Suprapubic skin (tissue), 4 donors: Measurements from ENCODE around the gene TTC38. TPM values are rescaled to one million over a fixed set of nuclear protein-coding genes. Genes with fewer than 3 reads are reported as not detected.

ENCODE experiments used
- DNase-seq, 2 donors: peaks; one replicate each; pipeline ENCODE4 v3.0.0-alpha.2; 2019; ENCODE audit warnings: low spot score in 2 of 2
- H3K27ac ChIP-seq: fragments of 200-600 bp; sonication (generic); one replicate; pipeline ENCODE4 v1.5.1; 2019
- H3K27me3 ChIP-seq: fragments of 200-600 bp; sonication (generic); one replicate; pipeline ENCODE4 v1.5.1; 2019
- H3K36me3 ChIP-seq: fragments of 200-600 bp; sonication (generic); one replicate; pipeline ENCODE4 v1.5.1; 2019
- H3K4me1 ChIP-seq: fragments of 200-600 bp; sonication (generic); one replicate; pipeline ENCODE4 v1.5.1; 2019
- H3K4me3 ChIP-seq: fragments of 200-600 bp; sonication (generic); one replicate; pipeline ENCODE4 v1.5.1; 2019; ENCODE audit warnings: mild to moderate bottlenecking
- H3K9me3 ChIP-seq: fragments of 200-600 bp; sonication (generic); one replicate; pipeline ENCODE4 v1.5.1; 2019
- EP300 ChIP-seq: sonication (generic); formaldehyde crosslinking; IDR thresholded peaks from one replicate; pipeline ENCODE4 v1.6.1; 2017; ENCODE audit warnings: antibody characterized with exemption
- POLR2A ChIP-seq, 2 donors: fragments of 450-650 bp; IDR thresholded peaks; one replicate each; pipeline ENCODE4 v1.6.1; 2017; ENCODE audit warnings: antibody characterized with exemption in 2 of 2, mild to moderate bottlenecking in 2 of 2, moderate library complexity in 2 of 2
- POLR2AphosphoS5 ChIP-seq, 3 donors: sonication (generic); formaldehyde crosslinking; IDR thresholded peaks; one replicate each; pipeline ENCODE4 v1.6.1; 2017; ENCODE audit warnings: antibody characterized with exemption in 3 of 3
- WGBS: methylation state at CpG from one replicate; pipeline ENCODE4 v1.1.5; 2018; 5-methylcytosine and 5-hydroxymethylcytosine counted together
- total RNA-seq, 4 donors: library from RNA; depleted of rRNA; stranded (reverse); fragments of >200 nt; gene quantifications; one replicate each; pipeline ENCODE4 v1.1.0, GENCODE V29; 2016
- TF ChIP-seq, protein P1 (sequence below), 2 donors: fragments of 200-600 bp in 1 of 2; fragments of 450-650 bp in 1 of 2; sonication (generic) in 1 of 2; IDR thresholded peaks; one replicate each; pipeline ENCODE4 v1.5.1; 2016 to 2019; ENCODE audit warnings: antibody characterized with exemption in 2 of 2, mild to moderate bottlenecking in 1 of 2, moderate library complexity in 1 of 2

Gene TTC38
- total RNA-seq, 4 donors from 2014 or later, result 18.6 to 42.6 (median 35.4) TPM

DNA sequence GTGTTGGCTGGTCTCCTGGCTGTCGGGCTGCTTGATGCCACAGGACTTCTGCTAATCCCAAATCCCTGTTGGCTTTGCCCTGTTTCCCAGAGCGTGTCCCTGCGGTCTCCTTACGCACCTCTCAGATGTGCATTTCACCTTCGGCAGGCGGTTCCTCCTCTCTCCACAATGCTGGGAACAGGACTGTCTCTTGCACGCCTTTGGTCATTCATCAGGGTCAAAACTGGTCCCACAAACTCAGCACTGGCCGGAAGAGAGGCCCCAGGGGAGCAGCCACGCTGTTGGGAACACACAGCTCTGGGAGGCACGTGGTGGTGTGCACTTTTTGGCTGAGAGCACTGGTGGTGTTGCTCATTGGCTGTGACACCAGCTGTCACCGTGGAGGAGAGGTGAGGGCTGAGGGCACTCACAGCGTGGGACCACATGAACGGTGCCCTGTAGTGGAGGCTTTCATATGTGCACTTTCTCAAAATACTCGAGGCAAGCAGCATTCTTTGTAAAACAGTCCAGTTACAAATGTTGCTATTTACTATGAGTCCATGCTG is 52.4 kb downstream of the TTC38 start:
- no peak overlapping the region for H3K27ac ChIP-seq
- WGBS, result 97% methylated on average over 8 of the region's 14 CpGs
- H3K9me3 ChIP-seq, result no peaks in the 10 kb centered on the region

GRCh38 chr22:46320716-46321386 is 53.0 kb downstream of the TTC38 start:
- no peaks in the 10 kb centered on the region for H3K4me1 ChIP-seq
- 98% methylated on average over 20 of the region's 20 CpGs for WGBS
- H3K4me3 ChIP-seq, result no peak overlapping the region
- TF ChIP-seq POLR2AphosphoS5 (IDR thresholded peaks at IDR 0.05), result no peak
- TF ChIP-seq, protein P1, sequence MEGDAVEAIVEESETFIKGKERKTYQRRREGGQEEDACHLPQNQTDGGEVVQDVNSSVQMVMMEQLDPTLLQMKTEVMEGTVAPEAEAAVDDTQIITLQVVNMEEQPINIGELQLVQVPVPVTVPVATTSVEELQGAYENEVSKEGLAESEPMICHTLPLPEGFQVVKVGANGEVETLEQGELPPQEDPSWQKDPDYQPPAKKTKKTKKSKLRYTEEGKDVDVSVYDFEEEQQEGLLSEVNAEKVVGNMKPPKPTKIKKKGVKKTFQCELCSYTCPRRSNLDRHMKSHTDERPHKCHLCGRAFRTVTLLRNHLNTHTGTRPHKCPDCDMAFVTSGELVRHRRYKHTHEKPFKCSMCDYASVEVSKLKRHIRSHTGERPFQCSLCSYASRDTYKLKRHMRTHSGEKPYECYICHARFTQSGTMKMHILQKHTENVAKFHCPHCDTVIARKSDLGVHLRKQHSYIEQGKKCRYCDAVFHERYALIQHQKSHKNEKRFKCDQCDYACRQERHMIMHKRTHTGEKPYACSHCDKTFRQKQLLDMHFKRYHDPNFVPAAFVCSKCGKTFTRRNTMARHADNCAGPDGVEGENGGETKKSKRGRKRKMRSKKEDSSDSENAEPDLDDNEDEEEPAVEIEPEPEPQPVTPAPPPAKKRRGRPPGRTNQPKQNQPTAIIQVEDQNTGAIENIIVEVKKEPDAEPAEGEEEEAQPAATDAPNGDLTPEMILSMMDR (IDR thresholded peaks at IDR 0.05), result no peak
- TF ChIP-seq POLR2A (IDR thresholded peaks at IDR 0.05), result no peak
- TF ChIP-seq EP300, result no peak
- H3K27ac ChIP-seq, result no peak overlapping the region
- H3K9me3 ChIP-seq, result no peaks in the 10 kb centered on the region
- no peaks in the 10 kb centered on the region for H3K27me3 ChIP-seq
- no peaks in the 10 kb centered on the region for H3K36me3 ChIP-seq
- DNase-seq, result no peak

More for the DNA sequence above, 52.4 kb downstream of the TTC38 start:
- H3K4me3 ChIP-seq, result no peak overlapping the region
- H3K36me3 ChIP-seq, result no peaks in the 10 kb centered on the region
- H3K27me3 ChIP-seq, result no peaks in the 10 kb centered on the region
- no peak for TF ChIP-seq POLR2A (IDR thresholded peaks at IDR 0.05)
- no peak for DNase-seq
- no peaks in the 10 kb centered on the region for H3K4me1 ChIP-seq

- 96% methylated on average over 14 of the region's 15 CpGs for whole genome bisulfite sequencing
- Histone ChIP-seq H3K27me3 (no peaks in the 10 kb centered on the region), H3K27ac (no peak overlapping the region), H3K4me3 (no peak overlapping the region), H3K9me3 (no peaks in the 10 kb centered on the region), H3K4me1 (no peaks in the 10 kb centered on the region), H3K36me3 (no peaks in the 10 kb centered on the region)
- no peak for DNase-seq
- no peak for TF ChIP-seq POLR2A (IDR thresholded peaks at IDR 0.05)
- TF ChIP-seq, protein P1 (IDR thresholded peaks at IDR 0.05), result no peak
- no peak for TF ChIP-seq POLR2AphosphoS5 (IDR thresholded peaks at IDR 0.05)
- no peak for TF ChIP-seq EP300
Measured at GRCh38 chr22:46322711-46323110, 54.9 kb downstream of the TTC38 start.

GRCh38 chr22:46323162-46323561 is 55.4 kb downstream of the TTC38 start:
- DNase-seq, result no peak
- H3K27me3 ChIP-seq, result no peaks in the 10 kb centered on the region
- WGBS, result 96% methylated on average over 18 of the region's 19 CpGs
- no peak overlapping the region for H3K4me3 ChIP-seq
- no peaks in the 10 kb centered on the region for H3K36me3 ChIP-seq
- H3K27ac ChIP-seq, result no peak overlapping the region
- TF ChIP-seq POLR2AphosphoS5 (IDR thresholded peaks at IDR 0.05) (no peak), POLR2A (IDR thresholded peaks at IDR 0.05) (no peak), EP300 (no peak)
- TF ChIP-seq, protein P1 (IDR thresholded peaks at IDR 0.05), result no peak
- H3K4me1 ChIP-seq, result no peaks in the 10 kb centered on the region
- H3K9me3 ChIP-seq, result no peaks in the 10 kb centered on the region

GRCh38 chr22:46326066-46326680 is 58.4 kb downstream of the TTC38 start:
- H3K36me3 ChIP-seq, result no peaks in the 10 kb centered on the region
- H3K9me3 ChIP-seq, result no peaks in the 10 kb centered on the region

More at GRCh38 chr22:46326066-46326680, 58.4 kb downstream of the TTC38 start:
- 98% methylated on average over 22 of the region's 23 CpGs for WGBS
- H3K4me1 ChIP-seq, result no peaks in the 10 kb centered on the region
- no peak for DNase-seq
- H3K4me3 ChIP-seq, result no peak overlapping the region
- no peaks in the 10 kb centered on the region for H3K27me3 ChIP-seq
- H3K27ac ChIP-seq, result no peak overlapping the region
- TF ChIP-seq, protein P1 (IDR thresholded peaks at IDR 0.05), result no peak
- TF ChIP-seq POLR2AphosphoS5 (IDR thresholded peaks at IDR 0.05) (no peak), EP300 (no peak), POLR2A (IDR thresholded peaks at IDR 0.05) (no peak)
